ENCODE measurements around the gene NARS2. TPM values are rescaled to one million over a fixed set of nuclear protein-coding genes. Genes with fewer than 3 reads are reported as not detected.

NARS2 gene
- total and polyA plus RNA-seq, 2 donors (not counting 1 experiment from before 2014, with no cell fraction given) = 9.7 to 14.6 TPM

DNA sequence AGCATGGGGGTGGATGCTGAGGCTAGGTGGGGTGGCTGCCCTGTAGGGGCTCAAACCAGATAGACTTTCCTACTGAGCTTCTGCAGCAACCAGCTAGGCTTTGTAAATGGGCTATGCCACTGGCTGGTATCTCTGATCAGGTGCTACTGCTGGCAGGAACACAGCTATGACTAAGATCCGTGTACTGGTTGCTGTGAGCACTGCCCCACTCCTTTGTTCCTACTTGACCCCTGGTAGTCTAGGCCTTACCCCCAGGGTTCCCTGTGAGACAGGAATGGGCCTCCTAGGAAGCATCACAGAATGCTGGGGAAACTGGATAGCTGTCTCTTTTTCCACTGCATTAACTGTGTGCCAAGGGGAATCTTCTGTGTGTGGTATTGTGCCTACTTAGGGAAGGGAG, 98.6 kb downstream of the NARS2 start:
- H3K27ac Mint-ChIP-seq = no peak overlapping the region
- DNase-seq (no peak), ATAC-seq (ENCODE audit: low read depth) (no peak)
- Histone ChIP-seq H3K4me1 (ENCODE audit: control insufficient read depth in 2 of 2, insufficient read depth in 2 of 2, low read length in 2 of 2) (no peaks in the 10 kb centered on the region), H3K9me3 (ENCODE audit: control extremely low read depth in 1 of 3, control insufficient read depth in 2 of 3, insufficient read depth in 1 of 3, low read length in 2 of 3) (no peaks in the 10 kb centered on the region), H3K4me3 (ENCODE audit: control extremely low read depth in 1 of 5, extremely low read depth in 1 of 5, insufficient read depth in 1 of 5, low read depth in 2 of 5, low read length in 4 of 5) (no peak overlapping the region), H2AFZ (ENCODE audit: insufficient read depth, low read depth, low read length, poor library complexity, severe bottlenecking) (no peak overlapping the region), H3K9ac (ENCODE audit: low read length) (no peak overlapping the region), H3K36me3 (replicated peaks in 1 of 2; ENCODE audit: control extremely low read depth in 1 of 2, control insufficient read depth in 1 of 2, extremely low read depth in 1 of 2, insufficient read depth in 2 of 2, low read length in 1 of 2) (peaks cover 13 to 15% of the 10 kb centered on the region in 2 experiments), H3K27ac (ENCODE audit: low read length in 2 of 2) (no peak overlapping the region), H4K20me1 (ENCODE audit: control insufficient read depth, insufficient read depth, low read length, poor library complexity, severe bottlenecking) (no peaks in the 10 kb centered on the region), H3K79me2 (ENCODE audit: control insufficient read depth, insufficient read depth, low read length) (no peaks in the 10 kb centered on the region), H3K27me3 (replicated peaks in 1 of 4; ENCODE audit: control extremely low read depth in 1 of 4, control insufficient read depth in 3 of 4, insufficient read depth in 4 of 4, low read length in 3 of 4) (no peaks in the 10 kb centered on the region), H3K4me2 (replicated peaks; ENCODE audit: low read depth, low read length, poor library complexity, severe bottlenecking) (no peak overlapping the region)
- H3K4me1 Mint-ChIP-seq = no peaks in the 10 kb centered on the region
- H3K27me3 Mint-ChIP-seq = no peaks in the 10 kb centered on the region
- intact Hi-C loops (cut with micrococcal nuclease) = no loop called here
- no peak overlapping the region for H3K4me3 Mint-ChIP-seq
- no peaks in the 10 kb centered on the region for H3K9me3 Mint-ChIP-seq (ENCODE audit: insufficient read depth)
- CTCF ChIA-PET = interaction anchor here (0.9 kb wide), 1 partner anchor 47 kb away, joined by 4 read pairs; no protein-coding TSS in a partner anchor
- 89% methylated on average over 1 of the region's 1 CpG for WGBS (ENCODE audit: insufficient coverage)
- no peak for TF ChIP-seq EZH2 (IDR thresholded peaks at IDR 0.05; ENCODE audit: borderline replicate concordance, insufficient read depth, low read depth, low read length, poor library complexity, severe bottlenecking)
- TF ChIP-seq, protein P1, sequence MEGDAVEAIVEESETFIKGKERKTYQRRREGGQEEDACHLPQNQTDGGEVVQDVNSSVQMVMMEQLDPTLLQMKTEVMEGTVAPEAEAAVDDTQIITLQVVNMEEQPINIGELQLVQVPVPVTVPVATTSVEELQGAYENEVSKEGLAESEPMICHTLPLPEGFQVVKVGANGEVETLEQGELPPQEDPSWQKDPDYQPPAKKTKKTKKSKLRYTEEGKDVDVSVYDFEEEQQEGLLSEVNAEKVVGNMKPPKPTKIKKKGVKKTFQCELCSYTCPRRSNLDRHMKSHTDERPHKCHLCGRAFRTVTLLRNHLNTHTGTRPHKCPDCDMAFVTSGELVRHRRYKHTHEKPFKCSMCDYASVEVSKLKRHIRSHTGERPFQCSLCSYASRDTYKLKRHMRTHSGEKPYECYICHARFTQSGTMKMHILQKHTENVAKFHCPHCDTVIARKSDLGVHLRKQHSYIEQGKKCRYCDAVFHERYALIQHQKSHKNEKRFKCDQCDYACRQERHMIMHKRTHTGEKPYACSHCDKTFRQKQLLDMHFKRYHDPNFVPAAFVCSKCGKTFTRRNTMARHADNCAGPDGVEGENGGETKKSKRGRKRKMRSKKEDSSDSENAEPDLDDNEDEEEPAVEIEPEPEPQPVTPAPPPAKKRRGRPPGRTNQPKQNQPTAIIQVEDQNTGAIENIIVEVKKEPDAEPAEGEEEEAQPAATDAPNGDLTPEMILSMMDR (IDR thresholded peaks at IDR 0.05) = no peak
- POLR2A ChIA-PET = no interaction called here

DNA sequence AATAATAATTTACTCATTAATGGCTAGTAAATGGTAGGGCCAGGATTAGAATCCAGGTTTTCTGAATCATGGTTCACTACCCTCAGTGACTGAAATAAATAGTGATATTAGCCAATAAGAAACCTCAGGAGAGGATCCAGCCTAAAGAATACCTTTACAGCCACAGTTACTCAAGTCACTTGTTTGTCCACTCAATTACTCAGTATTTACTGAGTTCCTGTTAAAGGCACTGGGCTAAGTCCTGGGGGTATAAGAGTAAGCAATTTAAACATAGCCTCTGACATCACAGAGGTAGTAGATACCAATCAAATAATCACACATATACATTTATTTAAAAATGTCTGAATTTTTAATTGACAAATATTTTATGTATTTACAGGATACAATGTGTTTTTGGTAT, 100.2 kb downstream of the NARS2 start:
- ChIA-PET POLR2A (no interaction called here), CTCF (no interaction called here)
- DNase-seq (no peak), ATAC-seq (ENCODE audit: low read depth) (no peak)
- Mint-ChIP-seq H3K27me3 (no peaks in the 10 kb centered on the region), H3K4me1 (peaks cover 9% of the 10 kb centered on the region), H3K9me3 (ENCODE audit: insufficient read depth) (no peaks in the 10 kb centered on the region), H3K4me3 (no peak overlapping the region), H3K27ac (no peak overlapping the region)
- Histone ChIP-seq H3K4me3 (ENCODE audit: control extremely low read depth in 1 of 5, extremely low read depth in 1 of 5, insufficient read depth in 1 of 5, low read depth in 2 of 5, low read length in 4 of 5) (no peak overlapping the region), H3K36me3 (replicated peaks in 1 of 2; ENCODE audit: control extremely low read depth in 1 of 2, control insufficient read depth in 1 of 2, extremely low read depth in 1 of 2, insufficient read depth in 2 of 2, low read length in 1 of 2) (peaks cover 13% of the 10 kb centered on the region in 2 experiments), H3K4me1 (ENCODE audit: control insufficient read depth in 2 of 2, insufficient read depth in 2 of 2, low read length in 2 of 2) (peaks cover 8% of the 10 kb centered on the region in 2 donors), H4K20me1 (ENCODE audit: control insufficient read depth, insufficient read depth, low read length, poor library complexity, severe bottlenecking) (no peaks in the 10 kb centered on the region), H3K4me2 (replicated peaks; ENCODE audit: low read depth, low read length, poor library complexity, severe bottlenecking) (no peak overlapping the region), H3K27ac (ENCODE audit: low read length in 2 of 2) (no peak overlapping the region), H3K9me3 (ENCODE audit: control extremely low read depth in 1 of 3, control insufficient read depth in 2 of 3, insufficient read depth in 1 of 3, low read length in 2 of 3) (no peaks in the 10 kb centered on the region), H3K27me3 (replicated peaks in 1 of 4; ENCODE audit: control extremely low read depth in 1 of 4, control insufficient read depth in 3 of 4, insufficient read depth in 4 of 4, low read length in 3 of 4) (no peaks in the 10 kb centered on the region), H2AFZ (ENCODE audit: insufficient read depth, low read depth, low read length, poor library complexity, severe bottlenecking) (no peak overlapping the region), H3K9ac (ENCODE audit: low read length) (no peak overlapping the region), H3K79me2 (ENCODE audit: control insufficient read depth, insufficient read depth, low read length) (no peaks in the 10 kb centered on the region)
- intact Hi-C loops (cut with micrococcal nuclease) = no loop called here
- TF ChIP-seq, protein P1 (IDR thresholded peaks at IDR 0.05) = no peak
- no peak for TF ChIP-seq EZH2 (IDR thresholded peaks at IDR 0.05; ENCODE audit: borderline replicate concordance, insufficient read depth, low read depth, low read length, poor library complexity, severe bottlenecking)

Measured in B cell (primary cell).